Measurements from ENCODE around the gene ACKR1.

DNA sequence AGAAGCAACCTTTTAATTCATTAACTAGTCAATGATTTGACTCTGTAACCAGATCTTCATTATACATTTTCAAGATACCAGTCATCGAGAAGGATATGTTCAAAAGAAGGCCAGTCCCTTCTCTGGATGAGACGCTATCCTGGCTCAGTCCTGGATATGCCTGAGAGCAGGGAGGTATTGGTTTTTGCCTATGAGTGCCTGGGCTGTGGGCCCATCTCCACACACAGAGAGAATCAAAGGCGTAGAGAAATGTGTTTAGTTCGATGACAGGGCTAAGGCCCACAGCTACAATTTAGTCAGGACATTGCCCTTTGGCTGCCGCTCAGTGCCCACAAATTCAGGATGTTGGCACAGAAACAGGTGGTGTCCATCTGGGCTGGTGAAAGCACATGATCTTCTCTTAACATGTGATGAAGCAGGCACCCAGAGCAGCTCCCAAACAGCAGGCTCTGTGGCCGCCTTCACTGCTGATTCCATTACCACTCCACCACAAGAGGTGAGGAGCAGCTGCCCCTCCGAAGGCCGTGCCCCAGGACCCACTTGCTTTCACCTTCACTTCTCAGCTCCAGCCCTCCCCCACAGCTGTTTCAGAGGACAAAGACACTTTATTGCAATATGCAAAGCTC, 24.7 kb downstream of the ACKR1 start:
- TF ChIP-seq, protein P1, sequence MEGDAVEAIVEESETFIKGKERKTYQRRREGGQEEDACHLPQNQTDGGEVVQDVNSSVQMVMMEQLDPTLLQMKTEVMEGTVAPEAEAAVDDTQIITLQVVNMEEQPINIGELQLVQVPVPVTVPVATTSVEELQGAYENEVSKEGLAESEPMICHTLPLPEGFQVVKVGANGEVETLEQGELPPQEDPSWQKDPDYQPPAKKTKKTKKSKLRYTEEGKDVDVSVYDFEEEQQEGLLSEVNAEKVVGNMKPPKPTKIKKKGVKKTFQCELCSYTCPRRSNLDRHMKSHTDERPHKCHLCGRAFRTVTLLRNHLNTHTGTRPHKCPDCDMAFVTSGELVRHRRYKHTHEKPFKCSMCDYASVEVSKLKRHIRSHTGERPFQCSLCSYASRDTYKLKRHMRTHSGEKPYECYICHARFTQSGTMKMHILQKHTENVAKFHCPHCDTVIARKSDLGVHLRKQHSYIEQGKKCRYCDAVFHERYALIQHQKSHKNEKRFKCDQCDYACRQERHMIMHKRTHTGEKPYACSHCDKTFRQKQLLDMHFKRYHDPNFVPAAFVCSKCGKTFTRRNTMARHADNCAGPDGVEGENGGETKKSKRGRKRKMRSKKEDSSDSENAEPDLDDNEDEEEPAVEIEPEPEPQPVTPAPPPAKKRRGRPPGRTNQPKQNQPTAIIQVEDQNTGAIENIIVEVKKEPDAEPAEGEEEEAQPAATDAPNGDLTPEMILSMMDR (IDR thresholded peaks at IDR 0.05; ENCODE audit: borderline replicate concordance, extremely low read depth, low read length, poor library complexity, severe bottlenecking) = no peak
- TF ChIP-seq EZH2 (IDR thresholded peaks at IDR 0.05; ENCODE audit: borderline replicate concordance, low read depth, low read length, severe bottlenecking) = no peak
